GM18519 (cell line): ENCODE results near the gene SYK.
"Not testable (repeated sequence)": the region's sequence is repeated elsewhere in the genome, so short reads cannot be mapped to it uniquely, and the experiment has no call there.

Experiments
- ATAC-seq: cut with Tn5 transposase; IDR thresholded peaks from one replicate; pipeline ENCODE4 v1.9.1; 2021; ENCODE audit warnings: mild to moderate bottlenecking, moderate library complexity; ENCODE audit not compliant: unreplicated experiment, low FRiP score

The SYK gene

GRCh38 chr9:90801241-90801972, at the start of gene SYK:
Gene SYK (plus strand): TSS chr9:90801819. CDS start chr9:90843899, 42,080 bp downstream.
- no peak for ATAC-seq

- not testable (repeated sequence) for ATAC-seq
Observed at GRCh38 chr9:90755514-90756371, 45.9 kb upstream of the SYK start.

GRCh38 chr9:90760577-90760976, 41.0 kb upstream of the SYK start:
- ATAC-seq = not testable (repeated sequence)

GRCh38 chr9:90766731-90767130, 34.9 kb upstream of the SYK start:
- ATAC-seq = no peak

GRCh38 chr9:90767523-90768100, 34.0 kb upstream of the SYK start:
- no peak for ATAC-seq

GRCh38 chr9:90770182-90770738, 31.4 kb upstream of the SYK start:
- ATAC-seq = no peak

- no peak for ATAC-seq
Observed at GRCh38 chr9:90770927-90771326, 30.7 kb upstream of the SYK start.

GRCh38 chr9:90772386-90772785, 29.2 kb upstream of the SYK start:
- no peak for ATAC-seq

- ATAC-seq = no peak
Observed at GRCh38 chr9:90773617-90774016, 28.0 kb upstream of the SYK start.

GRCh38 chr9:90774071-90774470, 27.5 kb upstream of the SYK start:
- no peak for ATAC-seq

GRCh38 chr9:90774682-90775081, 26.9 kb upstream of the SYK start:
- ATAC-seq = peak; percentile 78

GRCh38 chr9:90775657-90776056, 26.0 kb upstream of the SYK start:
- no peak for ATAC-seq

GRCh38 chr9:90778746-90779145, 22.9 kb upstream of the SYK start:
- ATAC-seq = no peak

GRCh38 chr9:90783552-90783951, 18.1 kb upstream of the SYK start:
- ATAC-seq = no peak

- ATAC-seq = no peak
Observed at GRCh38 chr9:90783964-90784363, 17.7 kb upstream of the SYK start.

GRCh38 chr9:90787771-90788460, 13.7 kb upstream of the SYK start:
- no peak for ATAC-seq

GRCh38 chr9:90788527-90788926, 13.1 kb upstream of the SYK start:
- ATAC-seq = not testable (repeated sequence)

- no peak for ATAC-seq
Observed at GRCh38 chr9:90789408-90789807, 12.2 kb upstream of the SYK start.

GRCh38 chr9:90789862-90790261, 11.8 kb upstream of the SYK start:
- no peak for ATAC-seq

GRCh38 chr9:90793024-90793423, 8.6 kb upstream of the SYK start:
- ATAC-seq = not testable (repeated sequence)
